Measurements from ENCODE around the gene TNFAIP8L2. TPM values are rescaled to one million over a fixed set of nuclear protein-coding genes. Genes with fewer than 3 reads are reported as not detected.

The TNFAIP8L2 gene
- total RNA-seq, 1 experiment from 2014 or later, result not detected

DNA sequence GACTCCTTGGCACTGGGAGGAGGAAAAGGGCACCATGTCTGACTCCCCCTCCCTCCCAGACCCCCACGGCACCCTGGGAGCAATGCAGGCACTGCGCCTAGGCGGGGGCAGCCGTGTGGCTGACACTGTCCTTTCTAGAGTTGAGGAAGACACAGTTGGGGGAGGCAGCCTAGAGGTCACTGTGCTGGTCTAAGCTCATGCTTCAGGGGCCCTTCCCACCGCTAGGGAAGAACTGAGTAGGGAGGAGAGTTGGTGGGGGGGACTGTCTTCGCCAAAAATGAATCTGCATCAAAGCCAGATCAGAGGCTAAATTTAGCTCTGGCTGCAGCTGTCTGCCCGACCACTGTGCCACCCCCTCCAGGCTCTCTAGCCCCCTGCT lies 13.4 kb upstream of the TNFAIP8L2 start:
- peaks cover 5% of the 10 kb centered on the region for H3K4me1 ChIP-seq (replicated peaks; ENCODE audit: insufficient read depth)
- CTCF ChIA-PET, result interaction anchor here (1.2 kb wide), 1 partner anchor 12 kb away, joined by 3 read pairs; no protein-coding TSS in a partner anchor
- no peak overlapping the region for H3K4me3 ChIP-seq
- no TSS peak for BruUV-seq (replicated peaks)
- POLR2A ChIA-PET (ENCODE audit: unreplicated experiment), result no interaction called here
- no peaks in the 10 kb centered on the region for H3K9me3 ChIP-seq (ENCODE audit: insufficient read depth, low read depth)
- no peaks in the 10 kb centered on the region for H3K36me3 ChIP-seq (ENCODE audit: low read depth)
- no peak overlapping the region for H3K27ac ChIP-seq
- DNase-seq, result no peak
- no peaks in the 10 kb centered on the region for H3F3A ChIP-seq (ENCODE audit: insufficient read depth, low read depth)
- H3K27me3 ChIP-seq (ENCODE audit: insufficient read depth, low read depth), result no peaks in the 10 kb centered on the region
- intact Hi-C loops (cut with micrococcal nuclease; ENCODE audit: unreplicated experiment), result no loop called here
- H3K4me2 ChIP-seq, result no peak overlapping the region
- no peaks in the 10 kb centered on the region for H3K9me2 ChIP-seq (ENCODE audit: insufficient read depth)
- TF ChIP-seq EZH2 (IDR thresholded peaks at IDR 0.05; ENCODE audit: low read depth), result no peak
- TF ChIP-seq, protein P1, sequence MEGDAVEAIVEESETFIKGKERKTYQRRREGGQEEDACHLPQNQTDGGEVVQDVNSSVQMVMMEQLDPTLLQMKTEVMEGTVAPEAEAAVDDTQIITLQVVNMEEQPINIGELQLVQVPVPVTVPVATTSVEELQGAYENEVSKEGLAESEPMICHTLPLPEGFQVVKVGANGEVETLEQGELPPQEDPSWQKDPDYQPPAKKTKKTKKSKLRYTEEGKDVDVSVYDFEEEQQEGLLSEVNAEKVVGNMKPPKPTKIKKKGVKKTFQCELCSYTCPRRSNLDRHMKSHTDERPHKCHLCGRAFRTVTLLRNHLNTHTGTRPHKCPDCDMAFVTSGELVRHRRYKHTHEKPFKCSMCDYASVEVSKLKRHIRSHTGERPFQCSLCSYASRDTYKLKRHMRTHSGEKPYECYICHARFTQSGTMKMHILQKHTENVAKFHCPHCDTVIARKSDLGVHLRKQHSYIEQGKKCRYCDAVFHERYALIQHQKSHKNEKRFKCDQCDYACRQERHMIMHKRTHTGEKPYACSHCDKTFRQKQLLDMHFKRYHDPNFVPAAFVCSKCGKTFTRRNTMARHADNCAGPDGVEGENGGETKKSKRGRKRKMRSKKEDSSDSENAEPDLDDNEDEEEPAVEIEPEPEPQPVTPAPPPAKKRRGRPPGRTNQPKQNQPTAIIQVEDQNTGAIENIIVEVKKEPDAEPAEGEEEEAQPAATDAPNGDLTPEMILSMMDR (conservative IDR thresholded peaks at IDR 0.05), result no peak
- H4K20me1 ChIP-seq (ENCODE audit: insufficient read depth), result no peaks in the 10 kb centered on the region
- no peak overlapping the region for H2AFZ ChIP-seq
- H3K79me2 ChIP-seq (ENCODE audit: low read depth), result no peaks in the 10 kb centered on the region

- Histone ChIP-seq H3K79me2 (ENCODE audit: low read depth) (no peaks in the 10 kb centered on the region), H3K9me2 (ENCODE audit: insufficient read depth) (no peaks in the 10 kb centered on the region), H3K4me2 (no peak overlapping the region), H3K4me3 (no peak overlapping the region), H4K20me1 (ENCODE audit: insufficient read depth) (no peaks in the 10 kb centered on the region), H3K9me3 (ENCODE audit: insufficient read depth, low read depth) (no peaks in the 10 kb centered on the region), H2AFZ (no peak overlapping the region), H3K36me3 (ENCODE audit: low read depth) (no peaks in the 10 kb centered on the region), H3K27ac (no peak overlapping the region), H3K4me1 (replicated peaks; ENCODE audit: insufficient read depth) (peaks cover 5% of the 10 kb centered on the region), H3K27me3 (ENCODE audit: insufficient read depth, low read depth) (no peaks in the 10 kb centered on the region), H3F3A (ENCODE audit: insufficient read depth, low read depth) (no peaks in the 10 kb centered on the region)
- CTCF ChIA-PET, result no interaction called here
- TF ChIP-seq, protein P1 (conservative IDR thresholded peaks at IDR 0.05), result no peak
- no peak for TF ChIP-seq EZH2 (IDR thresholded peaks at IDR 0.05; ENCODE audit: low read depth)
- POLR2A ChIA-PET (ENCODE audit: unreplicated experiment), result interaction anchor here (0.6 kb wide), 1 partner anchor 97 kb away, joined by 4 read pairs; no protein-coding TSS in a partner anchor
- BruUV-seq (replicated peaks), result no TSS peak
- intact Hi-C loops (cut with micrococcal nuclease; ENCODE audit: unreplicated experiment), result no loop called here
- DNase-seq, result no peak
Observed at GRCh38 chr1:151143986-151144385, 12.5 kb upstream of the TNFAIP8L2 start.

DNA sequence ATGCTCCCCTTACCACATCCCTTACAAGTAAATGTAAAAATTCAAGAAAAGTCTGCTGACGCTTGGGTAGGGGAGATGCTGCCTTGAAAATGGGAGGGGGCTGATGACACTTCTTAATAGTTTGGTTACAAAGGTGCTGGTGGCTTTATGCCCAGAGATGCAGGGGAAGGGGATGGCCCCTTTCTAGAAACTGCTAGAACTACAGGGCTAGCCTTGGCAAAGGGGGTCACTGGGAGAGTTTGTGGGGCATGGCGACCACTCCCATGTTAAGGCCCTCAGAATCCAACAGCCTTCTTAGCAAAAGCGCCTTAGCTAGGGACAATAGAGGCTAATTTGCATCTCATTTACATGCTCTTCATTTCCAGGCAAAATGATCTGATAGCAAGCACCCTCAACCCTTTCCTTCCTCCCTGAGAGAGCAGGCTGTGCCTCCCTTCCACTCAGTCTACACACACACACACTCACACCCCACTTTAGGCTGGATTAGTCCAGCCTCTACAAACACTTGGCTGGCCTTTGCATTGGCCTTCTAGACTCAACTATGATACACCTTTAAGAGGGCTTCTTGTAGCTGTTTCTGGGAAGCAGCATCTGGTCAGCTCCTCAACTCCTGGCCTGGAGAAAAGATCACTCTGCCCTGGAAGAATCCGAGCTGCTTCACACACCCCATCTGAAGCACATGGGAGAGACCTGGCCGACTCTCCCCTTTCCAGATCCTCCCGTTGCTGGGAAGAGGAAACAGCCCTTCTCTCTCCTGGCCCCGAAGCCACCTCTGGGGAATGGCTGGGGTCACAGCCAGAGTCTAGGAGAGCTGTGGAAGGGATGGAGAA lies 11.8 kb upstream of the TNFAIP8L2 start:
- Histone ChIP-seq H3K79me2 (ENCODE audit: low read depth) (no peaks in the 10 kb centered on the region), H3K27me3 (ENCODE audit: insufficient read depth, low read depth) (no peaks in the 10 kb centered on the region), H3K4me1 (replicated peaks; ENCODE audit: insufficient read depth) (peaks cover 5% of the 10 kb centered on the region), H3K4me3 (no peak overlapping the region), H2AFZ (no peak overlapping the region), H3F3A (ENCODE audit: insufficient read depth, low read depth) (no peaks in the 10 kb centered on the region), H3K4me2 (no peak overlapping the region), H3K36me3 (ENCODE audit: low read depth) (no peaks in the 10 kb centered on the region), H3K27ac (no peak overlapping the region), H3K9me2 (ENCODE audit: insufficient read depth) (no peaks in the 10 kb centered on the region), H4K20me1 (ENCODE audit: insufficient read depth) (no peaks in the 10 kb centered on the region), H3K9me3 (ENCODE audit: insufficient read depth, low read depth) (no peaks in the 10 kb centered on the region)
- TF ChIP-seq, protein P1 (conservative IDR thresholded peaks at IDR 0.05), result no peak
- no peak for TF ChIP-seq EZH2 (IDR thresholded peaks at IDR 0.05; ENCODE audit: low read depth)
- intact Hi-C loops (cut with micrococcal nuclease; ENCODE audit: unreplicated experiment), result no loop called here
- no peak for DNase-seq
- CTCF ChIA-PET, result interaction anchor here (0.5 to 1.0 kb wide), 2 partner anchors 10 to 349 kb away, joined by 4 to 6 read pairs; no protein-coding TSS in a partner anchor
- no TSS peak for BruUV-seq (replicated peaks)
- POLR2A ChIA-PET (ENCODE audit: unreplicated experiment), result interaction anchor here (0.6 kb wide), 1 partner anchor 50 kb away, joined by 3 read pairs; no protein-coding TSS in a partner anchor
